ENCODE results near the gene NIPAL4.

NIPAL4 gene

DNA sequence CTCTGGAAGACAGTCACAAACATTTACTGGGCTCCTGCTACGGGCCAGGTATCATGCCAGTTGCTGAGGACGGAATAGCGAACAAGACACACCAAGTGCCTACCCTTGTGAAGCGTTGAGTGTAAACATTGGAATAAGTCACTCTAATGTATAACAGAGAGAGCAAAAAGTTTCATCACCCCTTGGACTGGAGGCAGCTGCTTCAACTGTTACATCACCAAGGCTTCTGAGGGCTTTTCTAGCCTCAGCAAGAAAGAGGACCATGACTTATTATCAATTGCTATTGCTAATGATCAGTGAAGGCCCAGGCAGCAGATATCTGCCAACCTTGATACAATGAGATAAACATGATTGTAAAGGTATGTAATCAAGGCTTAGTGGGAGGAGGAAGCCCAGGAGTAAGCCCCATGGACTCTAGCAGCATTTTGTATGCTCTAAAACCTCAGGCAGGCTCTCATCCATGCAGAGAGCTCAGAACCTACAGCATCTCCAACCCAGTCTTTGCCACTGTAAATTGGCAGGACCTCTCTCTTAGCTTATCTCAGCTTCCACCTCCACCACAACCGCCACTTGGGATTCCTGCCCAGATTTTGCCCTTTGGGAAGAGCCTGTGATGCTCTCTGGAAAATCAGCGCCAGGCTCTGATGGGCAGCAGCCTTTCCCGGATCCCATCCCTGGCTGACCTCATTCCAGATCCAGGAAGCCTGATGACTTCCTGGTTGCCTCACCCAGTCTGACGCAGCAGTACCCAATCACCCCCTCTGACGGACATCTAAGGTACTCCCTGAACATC lies 61.1 kb downstream of the NIPAL4 start:
- CTCF ChIA-PET: no interaction called here
- TF ChIP-seq FOXK2 (IDR thresholded peaks at IDR 0.05): no peak
- TF ChIP-seq SUZ12 (IDR thresholded peaks at IDR 0.05): no peak
- no peak for DNase-seq (ENCODE audit: extremely low spot score)
- POLR2A ChIA-PET: no interaction called here

DNA sequence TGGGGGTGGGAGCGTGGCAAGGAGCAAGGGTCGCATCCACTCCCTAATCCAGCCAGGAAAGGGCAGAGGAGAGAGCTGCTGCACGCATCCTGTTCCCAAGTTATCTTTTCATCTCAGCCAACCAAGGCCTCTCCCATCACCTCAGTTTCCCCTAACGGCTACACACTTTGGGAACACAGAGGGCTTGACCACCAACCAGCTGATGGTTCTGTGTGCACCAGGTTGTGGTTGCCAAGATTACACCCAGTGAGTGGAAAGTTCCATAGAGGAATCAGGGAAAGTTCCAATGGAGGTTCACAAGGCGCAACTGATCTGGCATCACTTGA lies 61.7 kb downstream of the NIPAL4 start:
- CTCF ChIA-PET: no interaction called here
- TF ChIP-seq ARNT (IDR thresholded peaks at IDR 0.05): no peak

DNA sequence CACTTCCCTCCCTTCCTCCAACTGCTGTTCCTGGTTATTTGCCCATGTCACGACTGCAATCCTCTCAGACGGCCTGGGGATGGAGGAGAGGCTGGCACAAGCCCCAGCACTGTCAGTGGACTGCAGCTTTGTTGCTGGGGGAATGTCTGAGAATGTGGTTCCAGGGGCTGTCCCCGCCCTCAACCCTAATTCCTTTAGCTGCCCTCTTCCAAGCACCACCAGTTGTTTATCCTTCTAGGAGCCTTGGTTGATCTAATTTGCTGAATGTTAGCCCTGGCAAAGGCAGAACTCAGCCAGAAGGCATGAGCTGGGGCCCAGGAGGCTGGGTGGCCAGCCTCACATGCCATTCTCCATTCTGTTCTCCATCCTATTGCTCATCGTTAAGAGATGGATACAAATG lies 64.0 kb downstream of the NIPAL4 start:
- ChIA-PET POLR2A (no interaction called here), CTCF (no interaction called here)
- no peak for DNase-seq (ENCODE audit: extremely low spot score)
- no peak for TF ChIP-seq BHLHE40 (IDR thresholded peaks at IDR 0.05; ENCODE audit: borderline replicate concordance)
- no peak for TF ChIP-seq SP1 (IDR thresholded peaks at IDR 0.05)
- TF ChIP-seq SUZ12 (IDR thresholded peaks at IDR 0.05): no peak
- TF ChIP-seq CTBP1 (IDR thresholded peaks at IDR 0.05; ENCODE audit: borderline replicate concordance): no peak

More for the DNA sequence above, 61.7 kb downstream of the NIPAL4 start:
- no peak for DNase-seq (ENCODE audit: extremely low spot score)
- POLR2A ChIA-PET: no interaction called here
